ENCODE data around the gene PSG11.
"Not testable (repeated sequence)": the region's sequence is repeated elsewhere in the genome, so short reads cannot be mapped to it uniquely, and the experiment has no call there.

- TF ChIP-seq RAD21 (IDR thresholded peaks at IDR 0.05; ENCODE audit: low read length); CTCF (IDR thresholded peaks at IDR 0.05); RCOR1 (IDR thresholded peaks at IDR 0.05; ENCODE audit: low read length); EZH2phosphoT487 (IDR thresholded peaks at IDR 0.05; ENCODE audit: borderline replicate concordance, low read depth); POLR2AphosphoS5 (IDR thresholded peaks at IDR 0.05; ENCODE audit: low read depth, low read length); ELF1 (IDR thresholded peaks at IDR 0.05); EP300 (IDR thresholded peaks at IDR 0.05; ENCODE audit: borderline replicate concordance in 1 of 2, low read depth in 1 of 2, low read length in 1 of 2); TEAD4 (IDR thresholded peaks at IDR 0.05; ENCODE audit: borderline replicate concordance, insufficient read depth): not testable (repeated sequence)
- TF ChIP-seq TCF12 (IDR thresholded peaks at IDR 0.05): peak; percentile 10; the same call in 1 of the 2 replicates
Observed at GRCh38 chr19:42988206-42988605, 38.1 kb downstream of the PSG11 start.
